GM10248 (cell line): ENCODE data around the gene HEMK1.

Experiments
- CTCF ChIA-PET: fragments of 300-600 bp; sonication (Branson Sonifier 250); formaldehyde crosslinking; extraction: SDS; loops from one replicate; lab custom pipeline; 2021; ENCODE audit warnings: antibody characterized with exemption; lab: Yijun Ruan, JAX
- POLR2A ChIA-PET: fragments of 350-650 bp; sonication (Branson Sonifier 250); formaldehyde crosslinking; extraction: SDS; loops from one replicate; lab custom pipeline; 2020; ENCODE audit warnings: antibody characterized with exemption; lab: Yijun Ruan, JAX
- DNase-seq: peaks from one replicate; pipeline ENCODE4 v3.0.0; 2012; ENCODE audit errors: extremely low spot score
- CTCF ChIP-seq: IDR thresholded peaks from 2 replicates; pipeline ENCODE4 v1.5.1; 2012; ENCODE audit warnings: mild to moderate bottlenecking, low read depth; ENCODE audit errors: extremely low read depth, missing control alignments, control extremely low read depth

Gene HEMK1

GRCh38 chr3:50577348-50577747, 8.0 kb downstream of the HEMK1 start:
- POLR2A ChIA-PET = no interaction called here
- TF ChIP-seq CTCF = no peak
- CTCF ChIA-PET = interaction anchor here (5.6 to 16.2 kb wide), 2 partner anchors 10 to 38 kb away, joined by 34 to 419 read pairs; partner anchors contain the start of genes CISH and MAPKAPK3
- DNase-seq = no peak

- ChIA-PET POLR2A (no interaction called here), CTCF (interaction anchor here (0.7 to 16.2 kb wide), 8 partner anchors 9 to 144 kb away, joined by 3 to 419 read pairs (median 4); partner anchors contain the start of genes CISH and MAPKAPK3)
- no peak for DNase-seq
- no peak for TF ChIP-seq CTCF
Observed at GRCh38 chr3:50580683-50581458, 11.5 kb downstream of the HEMK1 start.

GRCh38 chr3:50581459-50581842, 12.1 kb downstream of the HEMK1 start:
- no peak for TF ChIP-seq CTCF
- ChIA-PET POLR2A (no interaction called here), CTCF (interaction anchor here (0.7 to 16.2 kb wide), 8 partner anchors 8 to 145 kb away, joined by 3 to 419 read pairs (median 4); partner anchors contain the start of genes CISH and MAPKAPK3)
- DNase-seq = no peak

- POLR2A ChIA-PET = no interaction called here
- no peak for TF ChIP-seq CTCF
- CTCF ChIA-PET = interaction anchor here (1.2 to 16.2 kb wide), 3 partner anchors 10 to 33 kb away, joined by 3 to 419 read pairs (median 19); partner anchors contain the start of genes CISH and MAPKAPK3
- no peak for DNase-seq
Observed at GRCh38 chr3:50582083-50582482, 12.8 kb downstream of the HEMK1 start.

GRCh38 chr3:50583897-50584296, 14.6 kb downstream of the HEMK1 start:
- ChIA-PET CTCF (interaction anchor here (3.4 to 16.2 kb wide), 2 partner anchors 12 to 31 kb away, joined by 19 to 419 read pairs; partner anchors contain the start of genes CISH and MAPKAPK3), POLR2A (no interaction called here)
- TF ChIP-seq CTCF = no peak
- DNase-seq = no peak

GRCh38 chr3:50584391-50584790, 15.1 kb downstream of the HEMK1 start:
- POLR2A ChIA-PET = no interaction called here
- no peak for TF ChIP-seq CTCF
- CTCF ChIA-PET = interaction anchor here (3.4 to 16.2 kb wide), 2 partner anchors 12 to 31 kb away, joined by 19 to 419 read pairs; partner anchors contain the start of genes CISH and MAPKAPK3
- no peak for DNase-seq
